Hindlimb muscle (tissue), 1 donor: Measurements from ENCODE around the gene PLEKHN1. TPM values are rescaled to one million over a fixed set of nuclear protein-coding genes. Genes with fewer than 3 reads are reported as not detected.
"Not testable (repeated sequence)": the region's sequence is repeated elsewhere in the genome, so short reads cannot be mapped to it uniquely, and the experiment has no call there.

Experiments used
- DNase-seq: peaks from one replicate; pipeline ENCODE4 v3.0.0-alpha.2; 2013
- polyA plus RNA-seq: library from polyadenylated mRNA; unstranded; fragments of 120-200 nt; gene quantifications from one replicate; pipeline ENCODE4 v1.2.1, GENCODE V29; 2013; ENCODE audit not compliant: insufficient read length

PLEKHN1 gene
- polyA plus RNA-seq, 1 donor: 0.13 TPM

GRCh38 chr1:975365-975764, 9.1 kb downstream of the PLEKHN1 start:
- DNase-seq: no peak

DNA sequence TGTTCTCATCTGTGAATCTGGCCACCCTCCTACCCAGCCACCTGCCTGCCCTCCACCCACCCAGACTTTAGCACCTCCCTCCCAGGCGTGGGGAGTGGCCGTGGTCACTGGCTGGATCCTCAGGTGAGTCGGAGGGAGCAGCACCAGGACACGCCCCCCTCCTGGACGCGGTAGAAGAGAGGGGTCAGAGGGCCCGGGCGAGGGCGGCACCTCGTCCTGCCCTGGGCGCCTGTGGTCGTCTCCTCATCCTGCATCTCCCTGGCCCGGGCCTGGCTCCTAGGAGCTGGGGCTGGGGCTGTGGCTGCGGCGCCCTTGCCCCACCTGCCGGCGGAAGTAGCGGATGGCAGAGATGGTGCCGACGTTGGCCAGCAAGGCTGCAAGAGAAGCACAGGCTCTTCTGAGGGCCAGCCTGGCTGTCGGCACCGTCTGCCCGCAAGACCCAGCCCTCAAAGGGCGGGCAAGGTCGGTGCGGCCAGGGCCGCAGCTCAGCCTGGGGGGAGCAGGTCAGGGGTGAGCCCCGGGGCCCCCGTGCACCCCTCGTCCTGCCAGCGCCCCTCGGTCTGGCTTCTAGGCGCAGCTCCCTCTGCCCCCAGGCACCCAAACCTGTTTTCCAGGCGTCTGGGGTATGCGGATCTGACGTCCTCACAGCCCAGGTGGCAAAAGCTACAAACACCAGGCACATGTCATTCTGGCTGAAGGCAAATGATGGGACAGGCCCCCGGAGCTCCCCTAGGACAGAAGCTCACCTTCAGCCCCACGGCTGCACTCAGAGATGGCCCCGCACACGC, 9.8 kb downstream of the PLEKHN1 start:
- DNase-seq: no peak

DNA sequence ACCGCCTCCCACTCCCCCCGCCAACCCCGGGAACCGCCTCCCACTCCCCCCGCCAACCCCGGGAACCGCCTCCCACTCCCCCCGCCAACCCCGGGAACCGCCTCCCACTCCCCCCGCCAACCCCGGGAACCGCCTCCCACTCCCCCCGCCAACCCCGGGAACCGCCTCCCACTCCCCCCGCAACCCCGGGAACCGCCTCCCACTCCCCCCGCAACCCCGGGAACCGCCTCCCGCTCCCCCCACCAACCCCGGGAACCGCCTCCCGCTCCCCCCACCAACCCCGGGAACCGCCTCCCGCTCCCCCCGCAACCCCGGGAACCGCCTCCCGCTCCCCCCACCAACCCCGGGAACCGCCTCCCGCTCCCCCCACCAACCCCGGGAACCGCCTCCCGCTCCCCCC, 10.5 kb downstream of the PLEKHN1 start:
- not testable (repeated sequence) for DNase-seq

- no peak for DNase-seq
Measured at GRCh38 chr1:978069-978834, 12.0 kb downstream of the PLEKHN1 start.

GRCh38 chr1:978835-979743, 12.8 kb downstream of the PLEKHN1 start:
- DNase-seq: no peak

DNA sequence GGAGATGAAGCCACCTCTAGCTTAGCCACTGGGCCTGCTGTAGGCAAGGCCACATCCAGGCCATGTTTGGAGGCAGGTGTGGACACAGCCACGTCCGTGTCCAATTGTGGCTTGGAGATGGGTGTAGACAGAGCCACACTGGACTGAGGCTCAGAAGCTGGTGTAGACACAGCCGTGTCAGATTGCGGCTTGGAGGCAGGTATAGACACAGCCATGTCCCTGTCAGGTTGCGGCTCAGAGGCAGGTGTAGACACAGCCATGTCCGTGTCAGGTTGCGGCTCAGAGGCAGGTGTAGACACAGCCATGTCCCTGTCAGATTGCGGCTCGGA, 13.4 kb downstream of the PLEKHN1 start:
- no peak for DNase-seq

DNA sequence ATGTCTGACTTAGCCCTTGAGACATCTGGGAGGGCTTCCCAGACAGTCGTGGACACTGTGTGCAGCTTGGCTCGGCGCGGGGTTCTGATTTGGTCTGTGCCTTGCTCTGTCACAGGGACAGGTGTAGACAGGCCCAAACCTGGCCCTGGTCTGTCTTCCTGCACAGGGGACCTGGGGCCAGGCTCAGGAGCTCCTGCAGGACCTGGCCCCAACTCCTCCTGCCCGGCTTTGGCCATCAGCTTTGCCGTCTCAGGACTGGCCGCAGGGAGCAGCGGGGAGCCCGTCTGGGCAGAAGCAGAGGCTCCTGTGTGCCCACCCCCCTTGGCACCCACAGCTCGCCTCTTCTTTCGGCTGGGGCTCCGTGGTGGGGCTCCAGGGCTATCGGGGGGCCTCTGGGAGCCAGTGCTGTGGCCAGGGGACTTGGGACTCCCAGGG, 13.9 kb downstream of the PLEKHN1 start:
- DNase-seq: no peak

GRCh38 chr1:980602-981395, 14.5 kb downstream of the PLEKHN1 start:
- no peak for DNase-seq

DNA sequence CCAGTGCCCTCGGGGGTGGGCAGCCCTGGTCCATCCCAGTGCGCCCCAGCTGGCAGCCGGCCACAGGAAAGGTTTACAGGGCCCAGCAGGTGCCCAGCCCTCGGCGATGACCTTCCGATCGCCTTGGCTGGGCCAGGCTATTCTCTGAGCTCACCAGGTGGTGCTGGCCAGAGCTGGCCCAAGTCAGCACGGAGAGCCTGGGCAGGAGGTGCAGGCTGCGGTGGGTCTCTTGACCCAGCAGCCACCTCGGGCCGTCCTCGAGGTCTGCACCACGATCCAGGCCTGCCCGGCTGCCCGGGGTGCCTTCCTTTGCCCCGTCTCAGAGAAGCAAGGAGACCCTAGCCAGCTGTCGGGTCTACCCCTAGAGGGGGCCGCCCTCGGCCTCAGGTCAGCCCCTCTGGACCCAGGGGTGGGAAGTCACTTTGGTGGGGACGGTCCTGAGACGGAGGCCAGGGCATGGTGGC, 15.2 kb downstream of the PLEKHN1 start:
- no peak for DNase-seq

- DNase-seq: no peak
Measured at GRCh38 chr1:981955-982558, 15.8 kb downstream of the PLEKHN1 start, which contains the start of gene PERM1. Gene PERM1, minus strand, starts transcription at chr1:982093. Its CDS starts 1,064 bp downstream, at chr1:981029.

- no peak for DNase-seq
Measured at GRCh38 chr1:982765-983436, 16.6 kb downstream of the PLEKHN1 start.

- no peak for DNase-seq
Measured at GRCh38 chr1:983798-984475, 17.7 kb downstream of the PLEKHN1 start.

DNA sequence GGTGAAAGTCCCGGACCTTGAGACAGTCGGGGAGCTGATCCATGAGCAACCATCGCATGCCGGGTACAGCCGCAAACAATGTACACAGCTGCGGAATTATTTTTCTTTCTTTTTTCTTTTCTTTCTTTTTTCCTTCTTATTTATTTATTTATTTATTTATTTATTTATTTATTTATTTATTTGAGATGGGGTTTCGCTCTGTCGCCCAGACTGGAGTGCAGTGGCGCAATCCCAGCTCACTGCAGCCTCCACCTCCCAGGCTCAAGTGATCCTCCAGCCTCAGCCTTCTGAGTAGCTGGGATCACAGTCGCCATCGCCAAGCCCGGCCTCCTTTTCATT, 18.2 kb downstream of the PLEKHN1 start:
- no peak for DNase-seq

DNA sequence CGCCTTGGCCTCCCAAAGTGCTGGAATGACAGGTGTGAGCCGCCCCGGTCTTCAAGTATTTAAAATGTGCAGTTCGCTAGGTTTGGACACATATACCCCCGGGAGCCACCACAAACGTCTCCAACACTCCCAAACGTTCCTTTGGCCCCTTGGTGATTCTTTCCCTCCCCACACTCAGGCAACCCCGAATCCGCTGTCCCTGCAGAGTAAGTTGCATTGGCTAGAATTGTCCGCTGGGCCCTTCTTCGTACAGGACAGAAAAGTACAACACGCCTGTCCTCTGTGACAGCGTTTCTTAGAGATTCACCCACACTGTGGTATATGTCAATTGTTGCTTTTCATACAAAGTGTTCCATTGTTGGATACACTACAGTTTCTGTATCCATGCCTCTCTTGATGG, 18.8 kb downstream of the PLEKHN1 start:
- DNase-seq: no peak

DNA sequence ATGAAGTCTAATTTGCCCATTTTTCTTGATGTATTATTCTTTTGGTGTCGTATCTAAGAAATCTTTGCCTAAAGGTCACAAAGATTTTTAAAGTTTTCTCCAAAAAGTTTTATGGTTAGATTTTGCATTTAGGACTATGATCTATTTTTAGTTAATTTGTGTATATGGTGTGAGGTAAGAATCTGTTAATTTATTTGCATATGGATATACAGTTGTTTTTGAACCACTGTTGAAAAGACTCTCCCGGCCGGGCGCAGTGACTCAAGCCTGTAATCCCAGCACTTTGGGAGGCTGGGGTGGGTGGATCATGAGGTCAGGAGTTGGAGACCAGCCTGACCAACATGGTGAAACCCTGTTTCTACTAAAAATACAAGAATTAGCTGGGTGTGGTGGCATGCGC, 21.8 kb downstream of the PLEKHN1 start:
- not testable (repeated sequence) for DNase-seq

DNA sequence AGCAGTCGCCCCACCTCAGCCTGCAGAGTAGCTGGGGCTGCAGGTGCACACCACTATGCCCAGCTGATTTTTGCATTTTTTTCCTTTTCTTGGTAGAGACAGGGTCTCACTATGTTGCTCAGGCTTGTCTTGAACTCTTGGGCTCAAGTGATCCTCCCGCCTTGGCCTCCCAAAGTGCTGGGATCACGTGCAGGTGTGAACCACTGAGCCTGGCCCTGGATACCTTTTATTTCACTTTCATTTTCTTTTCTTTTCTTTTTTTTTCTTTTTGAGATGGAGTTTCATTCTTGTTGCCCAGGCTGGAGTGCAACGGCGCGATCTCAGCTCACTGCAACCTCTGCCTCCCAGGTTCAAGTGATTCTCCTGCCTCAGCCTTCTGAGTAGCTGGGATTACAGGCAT, 25.0 kb downstream of the PLEKHN1 start:
- not testable (repeated sequence) for DNase-seq

- no peak for DNase-seq
Measured at GRCh38 chr1:991895-992294, 25.6 kb downstream of the PLEKHN1 start.

DNA sequence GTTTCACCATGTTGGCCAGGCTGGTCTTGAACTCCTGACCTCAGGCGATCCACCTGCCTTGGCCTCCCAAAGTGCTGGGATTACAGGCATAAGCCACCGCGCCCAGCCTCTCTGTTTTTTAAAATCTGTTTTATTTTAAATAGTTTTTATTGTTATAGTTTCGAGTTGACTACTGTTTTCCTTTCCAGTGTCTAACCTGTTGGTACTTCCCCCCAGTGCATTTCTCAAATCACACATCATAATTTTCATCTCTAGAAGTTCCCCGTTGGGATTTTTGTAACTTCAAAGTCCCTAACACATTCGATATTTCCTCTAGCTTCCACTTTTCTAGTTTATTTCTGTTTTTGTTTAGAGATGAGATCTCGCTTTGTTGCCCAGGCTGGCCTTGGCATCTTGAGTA, 26.1 kb downstream of the PLEKHN1 start:
- no peak for DNase-seq

- no peak for DNase-seq
Measured at GRCh38 chr1:993379-993995, 27.2 kb downstream of the PLEKHN1 start.

DNA sequence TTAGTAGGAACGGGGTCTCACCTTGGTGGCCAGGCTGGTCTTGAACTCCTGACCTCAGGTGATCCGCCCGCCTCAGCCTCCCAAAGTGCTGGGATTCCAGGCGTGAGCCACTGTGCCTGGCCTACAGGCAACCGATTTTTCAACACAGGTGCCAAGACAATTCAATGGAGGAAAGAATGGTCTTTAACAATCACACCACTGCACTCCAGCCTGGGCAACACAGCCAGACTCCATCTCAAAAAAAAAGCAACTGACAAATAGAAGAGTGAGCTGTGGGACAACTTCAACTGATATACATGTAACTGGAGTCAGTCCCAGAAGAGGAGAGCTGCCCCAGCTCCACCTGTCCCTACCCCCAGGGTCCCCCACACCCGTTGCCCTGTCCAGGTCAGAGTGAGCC, 28.3 kb downstream of the PLEKHN1 start:
- DNase-seq: not testable (repeated sequence)
